ENCODE measurements around the gene CCR3. TPM values are rescaled to one million over a fixed set of nuclear protein-coding genes. Genes with fewer than 3 reads are reported as not detected.
"Not testable (repeated sequence)": the region's sequence is repeated elsewhere in the genome, so short reads cannot be mapped to it uniquely, and the experiment has no call there.

CCR3 gene
- total RNA-seq, 4 donors from 2014 or later = not detected

DNA sequence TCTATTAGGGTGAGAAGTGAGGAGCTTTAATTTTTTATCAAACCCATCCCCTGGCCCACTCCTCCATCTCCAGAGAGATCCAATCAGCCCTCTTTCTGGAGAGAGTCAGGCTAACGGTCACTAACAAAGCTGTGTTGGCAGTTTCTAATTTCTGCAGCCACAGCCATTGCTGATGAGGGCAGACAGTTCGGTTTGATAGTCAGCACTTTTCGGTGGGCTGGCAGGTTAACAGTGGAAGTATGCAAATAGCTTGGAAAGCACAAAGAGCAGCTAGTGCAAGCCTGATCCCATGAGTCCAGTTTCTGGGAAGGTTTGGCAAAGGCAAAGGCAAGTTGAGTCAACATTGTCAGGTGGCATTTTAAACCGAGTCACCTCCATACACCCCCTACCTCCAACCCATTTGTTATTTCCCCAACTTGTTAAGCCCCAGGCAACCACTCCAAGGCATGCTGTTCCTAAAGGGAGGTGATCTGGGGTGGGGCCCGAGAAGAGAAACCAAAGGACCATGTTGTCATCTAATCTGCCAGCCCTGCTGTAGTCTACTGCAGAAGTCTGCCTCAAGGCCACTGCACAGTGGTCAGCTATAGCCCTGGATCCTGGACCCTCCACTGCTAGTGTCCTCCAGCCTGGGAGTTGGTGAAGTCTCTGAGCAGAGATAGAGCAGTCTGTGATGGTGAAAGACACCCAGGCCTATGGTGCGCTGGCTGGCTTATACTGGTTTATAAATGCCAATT is 35.8 kb upstream of the CCR3 start:
- Histone ChIP-seq H3K9me3 (no peaks in the 10 kb centered on the region), H3K27ac (peak overlapping the region in 1 of 4 donors; percentile 14), H3K4me3 (peak overlapping the region in 2 of 4 donors; percentile 6 to 41), H3K27me3 (no peaks in the 10 kb centered on the region), H3K36me3 (peaks cover 0 to 8% (median 0%) of the 10 kb centered on the region in 3 donors), H3K4me1 (peaks cover 0 to 15% (median 3%) of the 10 kb centered on the region in 4 donors)
- no peak for DNase-seq (ENCODE audit: low spot score in 2 of 2)
- TF ChIP-seq EP300 (IDR thresholded peaks at IDR 0.05) (peak in 1 of 2 donors; percentile 11), POLR2A (IDR thresholded peaks at IDR 0.05) (no peak)
- TF ChIP-seq, protein P1, sequence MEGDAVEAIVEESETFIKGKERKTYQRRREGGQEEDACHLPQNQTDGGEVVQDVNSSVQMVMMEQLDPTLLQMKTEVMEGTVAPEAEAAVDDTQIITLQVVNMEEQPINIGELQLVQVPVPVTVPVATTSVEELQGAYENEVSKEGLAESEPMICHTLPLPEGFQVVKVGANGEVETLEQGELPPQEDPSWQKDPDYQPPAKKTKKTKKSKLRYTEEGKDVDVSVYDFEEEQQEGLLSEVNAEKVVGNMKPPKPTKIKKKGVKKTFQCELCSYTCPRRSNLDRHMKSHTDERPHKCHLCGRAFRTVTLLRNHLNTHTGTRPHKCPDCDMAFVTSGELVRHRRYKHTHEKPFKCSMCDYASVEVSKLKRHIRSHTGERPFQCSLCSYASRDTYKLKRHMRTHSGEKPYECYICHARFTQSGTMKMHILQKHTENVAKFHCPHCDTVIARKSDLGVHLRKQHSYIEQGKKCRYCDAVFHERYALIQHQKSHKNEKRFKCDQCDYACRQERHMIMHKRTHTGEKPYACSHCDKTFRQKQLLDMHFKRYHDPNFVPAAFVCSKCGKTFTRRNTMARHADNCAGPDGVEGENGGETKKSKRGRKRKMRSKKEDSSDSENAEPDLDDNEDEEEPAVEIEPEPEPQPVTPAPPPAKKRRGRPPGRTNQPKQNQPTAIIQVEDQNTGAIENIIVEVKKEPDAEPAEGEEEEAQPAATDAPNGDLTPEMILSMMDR (IDR thresholded peaks at IDR 0.05) = no peak
- 68 to 74% methylated on average over 6 of the region's 6 CpGs for whole genome bisulfite sequencing, 2 donors

DNA sequence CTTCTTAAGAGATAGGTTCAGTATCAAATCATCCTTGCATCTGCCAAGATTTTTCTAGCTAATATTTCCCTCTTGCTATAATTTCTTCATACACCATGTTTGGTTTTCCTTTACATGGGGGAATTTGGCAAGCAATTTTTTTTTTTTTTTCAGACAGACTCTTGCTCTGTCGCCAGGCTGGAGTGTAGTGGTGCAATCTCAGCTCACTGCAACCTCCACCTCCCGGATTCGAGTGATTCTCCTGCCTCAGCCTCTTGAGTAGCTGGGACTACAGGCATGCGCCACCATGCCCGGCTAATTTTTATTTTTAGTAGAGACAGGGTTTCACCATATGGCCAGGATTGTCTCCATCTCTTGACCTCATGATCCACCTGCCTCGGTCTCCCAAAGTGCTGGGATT is 34.7 kb upstream of the CCR3 start:
- not testable (repeated sequence) for H3K27me3 ChIP-seq; H3K36me3 ChIP-seq; H3K9me3 ChIP-seq; DNase-seq (ENCODE audit: low spot score in 2 of 2)
- Histone ChIP-seq H3K4me1 (peaks cover 0 to 15% (median 3%) of the 10 kb centered on the region in 4 donors), H3K4me3 (peak overlapping the region in 3 of 4 donors; percentile 6 to 41 (median 22)), H3K27ac (peak overlapping the region in 3 of 4 donors; percentile 26 to 68 (median 44))
- WGBS, 2 donors = 81 to 84% methylated on average over 6 of the region's 6 CpGs

DNA sequence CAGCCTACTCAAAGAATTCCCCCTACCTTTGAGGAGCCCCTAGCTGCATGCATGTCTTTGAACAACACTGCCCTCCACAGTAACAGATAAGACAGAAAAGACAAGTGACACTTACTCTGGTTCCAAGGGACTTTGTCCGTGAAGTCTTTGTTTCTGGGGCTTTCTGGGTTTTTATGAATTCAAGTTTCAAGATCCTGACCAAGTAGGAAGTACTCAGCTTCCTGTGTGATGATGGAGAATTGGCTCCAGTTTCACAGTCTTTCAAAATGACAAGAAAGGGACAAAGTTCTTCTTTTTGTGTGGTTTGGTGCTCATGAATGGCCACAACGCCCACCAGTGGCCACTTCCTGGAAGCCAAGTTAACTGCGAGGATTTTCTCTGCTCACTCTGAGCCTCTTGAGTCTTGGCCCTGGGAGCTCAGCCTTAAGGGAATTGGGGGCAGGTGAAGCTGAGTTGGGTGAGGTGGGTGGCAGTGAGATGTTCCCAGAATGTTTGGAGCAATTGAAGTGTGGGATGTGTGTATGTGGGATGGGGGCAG is 34.0 kb upstream of the CCR3 start, which contains the start of gene CCR1:
TSS of gene CCR1 (minus strand) at position 147 of the 538 bp plus-strand sequence. CDS start 4,000 bp downstream, outside the sequence.
- whole genome bisulfite sequencing, 2 donors = 11 to 17% methylated on average over 3 of the region's 3 CpGs
- TF ChIP-seq, protein P1 (IDR thresholded peaks at IDR 0.05) = peak in 4 of 5 experiments; percentile 40 to 62 (median 46)
- peak in 1 of 2 donors; percentile 50 for TF ChIP-seq EP300 (IDR thresholded peaks at IDR 0.05)
- no peak for TF ChIP-seq POLR2A (IDR thresholded peaks at IDR 0.05)
- H3K4me1 ChIP-seq = peaks cover 0 to 18% (median 3%) of the 10 kb centered on the region in 4 donors
- peak; percentile 30 to 56 for DNase-seq (ENCODE audit: low spot score in 2 of 2)
- H3K36me3 ChIP-seq = peaks cover 0 to under 1% (median 0%) of the 10 kb centered on the region in 3 donors
- H3K27ac ChIP-seq = peak within 1 kb of the TSS in 3 of 4 donors; percentile 26 to 68 (median 44)
- no peaks in the 10 kb centered on the region for H3K27me3 ChIP-seq
- H3K9me3 ChIP-seq = no peaks in the 10 kb centered on the region
- H3K4me3 ChIP-seq = peak within 1 kb of the TSS in 3 of 4 donors; percentile 6 to 41 (median 22)

DNA sequence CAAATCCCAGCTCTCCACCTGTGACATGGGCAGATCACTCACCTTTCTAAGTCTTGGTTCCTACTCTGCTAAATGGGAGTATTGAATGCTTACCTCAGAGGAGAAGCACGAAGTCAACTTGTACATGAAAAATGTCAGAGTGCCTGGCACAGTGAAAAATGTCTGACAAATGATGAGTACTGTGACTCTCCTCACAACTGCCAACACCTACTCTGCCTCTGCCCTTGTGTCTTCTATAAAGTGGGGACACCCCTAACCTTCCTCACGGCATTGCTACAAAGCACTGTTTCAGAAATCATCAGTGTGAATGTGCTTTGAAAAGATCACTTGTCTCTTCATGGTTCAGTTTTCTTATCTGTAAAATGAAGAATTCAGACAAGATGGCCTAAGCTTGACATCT is 33.2 kb upstream of the CCR3 start:
- H3K27ac ChIP-seq = peak overlapping the region in 1 of 4 donors; percentile 21
- no peaks in the 10 kb centered on the region for H3K27me3 ChIP-seq
- no peak for DNase-seq (ENCODE audit: low spot score in 2 of 2)
- no peak overlapping the region for H3K4me3 ChIP-seq
- no peaks in the 10 kb centered on the region for H3K36me3 ChIP-seq
- TF ChIP-seq, protein P1 (IDR thresholded peaks at IDR 0.05) = no peak
- TF ChIP-seq EP300 (IDR thresholded peaks at IDR 0.05) (no peak), POLR2A (IDR thresholded peaks at IDR 0.05) (no peak)
- no peaks in the 10 kb centered on the region for H3K9me3 ChIP-seq
- peaks cover 0 to 18% (median 3%) of the 10 kb centered on the region in 4 donors for H3K4me1 ChIP-seq
- 32 to 45% methylated on average over 2 of the region's 2 CpGs for WGBS, 2 donors

DNA sequence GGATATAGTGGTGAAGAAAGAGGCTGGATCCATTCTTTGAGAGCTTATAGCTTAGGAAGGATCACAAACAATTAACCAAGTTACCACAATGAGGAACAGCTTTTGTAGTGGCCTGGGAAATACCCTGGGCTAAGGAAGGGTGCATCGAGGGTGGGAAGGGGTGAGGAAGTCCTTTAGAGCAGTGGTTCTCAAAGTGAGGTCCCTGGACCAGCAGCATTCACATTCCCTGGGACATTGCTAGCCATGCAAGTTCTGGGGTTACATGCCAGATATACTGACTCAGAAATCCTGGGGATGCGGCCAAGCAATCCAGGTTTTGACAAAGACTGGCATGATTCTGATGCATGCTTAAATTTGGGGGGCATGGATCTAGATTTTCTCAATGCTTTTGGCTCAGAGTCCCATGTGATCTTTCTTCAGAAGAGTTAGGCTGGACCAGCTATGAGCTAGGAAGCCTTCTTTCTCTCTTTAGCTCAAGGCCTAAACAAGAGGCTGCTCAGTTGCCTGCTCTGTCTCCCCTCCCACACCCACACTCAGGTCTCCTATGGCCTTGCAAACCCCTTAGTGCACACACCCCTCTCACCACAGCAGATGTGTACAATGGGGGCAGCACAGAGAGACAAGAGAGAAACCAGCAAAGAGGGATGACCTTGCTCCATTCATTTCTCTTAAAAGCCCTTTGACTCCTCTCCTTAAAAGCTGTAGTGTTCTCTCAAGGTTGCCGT is 32.4 kb upstream of the CCR3 start:
- no peaks in the 10 kb centered on the region for H3K9me3 ChIP-seq
- H3K27me3 ChIP-seq = no peaks in the 10 kb centered on the region
- H3K36me3 ChIP-seq = no peaks in the 10 kb centered on the region
- peaks cover 0 to 18% (median 3%) of the 10 kb centered on the region in 4 donors for H3K4me1 ChIP-seq
- H3K27ac ChIP-seq = no peak overlapping the region
- no peak overlapping the region for H3K4me3 ChIP-seq
- 87 to 91% methylated on average over 3 of the region's 3 CpGs for whole genome bisulfite sequencing, 2 donors
- TF ChIP-seq, protein P1 (IDR thresholded peaks at IDR 0.05) = no peak
- no peak for TF ChIP-seq POLR2A (IDR thresholded peaks at IDR 0.05)
- no peak for TF ChIP-seq EP300 (IDR thresholded peaks at IDR 0.05)
- DNase-seq (ENCODE audit: low spot score in 2 of 2) = no peak

Data from tibial nerve (tissue), 4 donors.